MM.1S (cell line): ENCODE measurements around the gene HSD11B2.
A peak's percentile ranks its signal among the peaks of the same experiment; 100 is the strongest.

Experiments
- DNase-seq: peaks from one replicate; pipeline ENCODE4 v3.0.0-alpha.2; 2015
- H2AFZ ChIP-seq: fragments of 300-600 bp; sonication (generic); 2 replicates; pipeline ENCODE4 v1.6.0; 2016; ENCODE audit warnings: antibody characterized with exemption, low read length
- H3F3A ChIP-seq: fragments of 300-600 bp; sonication (generic); 2 replicates; pipeline ENCODE4 v1.6.1; 2016; ENCODE audit warnings: mild to moderate bottlenecking, antibody characterized with exemption, low read length, moderate library complexity, mixed read lengths; ENCODE audit not compliant: insufficient read depth
- H3K27ac ChIP-seq: fragments of 300-600 bp; sonication (generic); 2 replicates; pipeline ENCODE4 v1.5.1; 2016; ENCODE audit warnings: mild to moderate bottlenecking, low read length
- H3K27me3 ChIP-seq: fragments of 300-600 bp; sonication (generic); replicated peaks from 2 replicates; pipeline ENCODE4 v1.6.0; 2016; ENCODE audit warnings: low read length; ENCODE audit not compliant: insufficient read depth
- H3K36me3 ChIP-seq: fragments of 300-600 bp; sonication (generic); replicated peaks from 2 replicates; pipeline ENCODE4 v1.6.1; 2016; ENCODE audit warnings: mild to moderate bottlenecking, low read length, mixed read lengths; ENCODE audit not compliant: insufficient read depth
- H3K4me1 ChIP-seq: fragments of 300-600 bp; sonication (generic); 2 replicates; pipeline ENCODE4 v1.6.1; 2016; ENCODE audit warnings: low read length, mixed read lengths
- H3K4me2 ChIP-seq: fragments of 300-600 bp; sonication (generic); 2 replicates; pipeline ENCODE4 v1.6.0; 2016; ENCODE audit warnings: low read depth, low read length
- H3K4me3 ChIP-seq: fragments of 300-600 bp; sonication (generic); 2 replicates; pipeline ENCODE4 v1.5.1; 2016; ENCODE audit warnings: low read length, mixed read lengths
- H3K79me2 ChIP-seq: fragments of 300-600 bp; sonication (generic); 2 replicates; pipeline ENCODE4 v1.6.1; 2016; ENCODE audit warnings: mixed run types, low read length, mixed read lengths
- H3K9ac ChIP-seq: fragments of 300-600 bp; sonication (generic); 2 replicates; pipeline ENCODE4 v1.6.1; 2016; ENCODE audit warnings: low read length, mixed read lengths
- H3K9me2 ChIP-seq: fragments of 300-600 bp; sonication (generic); replicated peaks from 2 replicates; pipeline ENCODE4 v1.6.1; 2016; ENCODE audit warnings: mild to moderate bottlenecking, low read length, mixed read lengths; ENCODE audit not compliant: insufficient read depth
- H3K9me3 ChIP-seq: fragments of 300-600 bp; sonication (generic); replicated peaks from 2 replicates; pipeline ENCODE4 v1.6.1; 2016; ENCODE audit warnings: mild to moderate bottlenecking, low read length, mixed read lengths; ENCODE audit not compliant: insufficient read depth
- H4K20me1 ChIP-seq: fragments of 300-600 bp; sonication (generic); 2 replicates; pipeline ENCODE4 v1.6.1; 2016; ENCODE audit warnings: mild to moderate bottlenecking, low read length, moderate library complexity, mixed read lengths; ENCODE audit not compliant: insufficient read depth
- EZH2 ChIP-seq: fragments of 300-600 bp; sonication (generic); optimal IDR thresholded peaks from 2 replicates; pipeline ENCODE3; 2017; ENCODE audit warnings: low read depth, mild to moderate bottlenecking, antibody characterized with exemption, low read length, mixed read lengths
- EZH2phosphoT487 ChIP-seq: fragments of 300-600 bp; sonication (generic); IDR thresholded peaks from 2 replicates; pipeline ENCODE4 v1.6.1; 2018; ENCODE audit warnings: antibody characterized with exemption, low read length
- TF ChIP-seq, protein P1 (sequence below): fragments of 300-600 bp; sonication (generic); IDR thresholded peaks from 2 replicates; pipeline ENCODE4 v1.5.1; 2016; ENCODE audit warnings: antibody characterized with exemption, low read length, mixed read lengths

HSD11B2 gene

GRCh38 chr16:67407788-67408452 is 23.0 kb upstream of the HSD11B2 start:
- no peaks in the 10 kb centered on the region for H3K79me2 ChIP-seq
- H2AFZ ChIP-seq = no peak overlapping the region
- no peak for DNase-seq
- no peak overlapping the region for H3K9ac ChIP-seq
- H3K9me3 ChIP-seq = no peaks in the 10 kb centered on the region
- no peaks in the 10 kb centered on the region for H3F3A ChIP-seq
- H3K9me2 ChIP-seq = no peaks in the 10 kb centered on the region
- H3K27ac ChIP-seq = no peak overlapping the region
- no peaks in the 10 kb centered on the region for H4K20me1 ChIP-seq
- no peaks in the 10 kb centered on the region for H3K36me3 ChIP-seq
- H3K4me1 ChIP-seq = 0 out of 2 replicates have a peak, but pooled peaks cover 4% of the 10 kb centered on the region
- TF ChIP-seq EZH2phosphoT487 = no peak
- TF ChIP-seq EZH2 = no peak
- TF ChIP-seq, protein P1, sequence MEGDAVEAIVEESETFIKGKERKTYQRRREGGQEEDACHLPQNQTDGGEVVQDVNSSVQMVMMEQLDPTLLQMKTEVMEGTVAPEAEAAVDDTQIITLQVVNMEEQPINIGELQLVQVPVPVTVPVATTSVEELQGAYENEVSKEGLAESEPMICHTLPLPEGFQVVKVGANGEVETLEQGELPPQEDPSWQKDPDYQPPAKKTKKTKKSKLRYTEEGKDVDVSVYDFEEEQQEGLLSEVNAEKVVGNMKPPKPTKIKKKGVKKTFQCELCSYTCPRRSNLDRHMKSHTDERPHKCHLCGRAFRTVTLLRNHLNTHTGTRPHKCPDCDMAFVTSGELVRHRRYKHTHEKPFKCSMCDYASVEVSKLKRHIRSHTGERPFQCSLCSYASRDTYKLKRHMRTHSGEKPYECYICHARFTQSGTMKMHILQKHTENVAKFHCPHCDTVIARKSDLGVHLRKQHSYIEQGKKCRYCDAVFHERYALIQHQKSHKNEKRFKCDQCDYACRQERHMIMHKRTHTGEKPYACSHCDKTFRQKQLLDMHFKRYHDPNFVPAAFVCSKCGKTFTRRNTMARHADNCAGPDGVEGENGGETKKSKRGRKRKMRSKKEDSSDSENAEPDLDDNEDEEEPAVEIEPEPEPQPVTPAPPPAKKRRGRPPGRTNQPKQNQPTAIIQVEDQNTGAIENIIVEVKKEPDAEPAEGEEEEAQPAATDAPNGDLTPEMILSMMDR = peak; percentile 27
- no peak overlapping the region for H3K4me2 ChIP-seq
- H3K4me3 ChIP-seq = no peak overlapping the region
- H3K27me3 ChIP-seq = 0 out of 2 replicates have a peak, but pooled peaks cover 6% of the 10 kb centered on the region

DNA sequence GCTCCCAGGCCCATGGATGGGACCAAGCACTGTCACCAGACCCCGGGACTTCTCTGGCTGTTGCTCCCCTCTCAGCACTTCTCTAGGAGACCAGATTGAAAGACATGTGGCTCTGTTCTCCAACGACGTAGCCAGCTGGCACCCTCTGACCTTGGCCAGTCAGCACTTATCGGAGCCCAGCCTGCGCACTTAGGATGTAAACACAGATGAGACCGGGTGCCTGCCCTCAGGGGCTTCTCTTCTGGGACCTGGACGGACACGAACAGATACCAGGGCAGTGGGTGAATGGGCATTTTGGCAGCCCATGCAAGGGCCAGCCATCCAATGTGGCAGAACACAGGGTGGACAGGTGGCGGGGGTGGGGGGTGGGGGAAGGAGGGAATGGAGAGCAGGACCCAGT is 21.3 kb upstream of the HSD11B2 start:
- DNase-seq = no peak
- no peak overlapping the region for H3K4me3 ChIP-seq
- H3K27ac ChIP-seq = no peak overlapping the region
- H2AFZ ChIP-seq = no peak overlapping the region
- H3K9me3 ChIP-seq = no peaks in the 10 kb centered on the region
- H3K4me2 ChIP-seq = no peak overlapping the region
- no peaks in the 10 kb centered on the region for H4K20me1 ChIP-seq
- H3K36me3 ChIP-seq = no peaks in the 10 kb centered on the region
- H3K27me3 ChIP-seq = 0 out of 2 replicates have a peak, but pooled peaks cover 15% of the 10 kb centered on the region
- H3K79me2 ChIP-seq = no peaks in the 10 kb centered on the region
- TF ChIP-seq EZH2phosphoT487 (no peak), EZH2 (no peak)
- TF ChIP-seq, protein P1 = no peak
- 0 out of 2 replicates have a peak, but pooled peaks cover 4% of the 10 kb centered on the region for H3K4me1 ChIP-seq
- H3K9ac ChIP-seq = no peak overlapping the region
- H3F3A ChIP-seq = no peaks in the 10 kb centered on the region; the same call in 1 of the 2 replicates
- H3K9me2 ChIP-seq = no peaks in the 10 kb centered on the region

GRCh38 chr16:67411339-67411738 is 19.6 kb upstream of the HSD11B2 start:
- no peaks in the 10 kb centered on the region for H3K36me3 ChIP-seq
- DNase-seq = no peak
- 0 out of 2 replicates have a peak, but pooled peaks cover 16% of the 10 kb centered on the region for H3K27me3 ChIP-seq

More at GRCh38 chr16:67411339-67411738, 19.6 kb upstream of the HSD11B2 start:
- no peaks in the 10 kb centered on the region for H3K79me2 ChIP-seq
- H3K4me2 ChIP-seq = no peak overlapping the region
- H2AFZ ChIP-seq = no peak overlapping the region
- TF ChIP-seq, protein P1 = no peak
- no peak for TF ChIP-seq EZH2phosphoT487
- no peaks in the 10 kb centered on the region for H4K20me1 ChIP-seq
- H3K9me3 ChIP-seq = no peaks in the 10 kb centered on the region
- no peak overlapping the region for H3K27ac ChIP-seq
- no peak overlapping the region for H3K4me3 ChIP-seq
- no peaks in the 10 kb centered on the region for H3K9me2 ChIP-seq
- H3K4me1 ChIP-seq = 0 out of 2 replicates have a peak, but pooled peaks cover 4% of the 10 kb centered on the region
- no peak overlapping the region for H3K9ac ChIP-seq
- H3F3A ChIP-seq = no peaks in the 10 kb centered on the region; the same call in 1 of the 2 replicates
